Stimulated activated CD8-positive, alpha-beta memory T cell treated with anti-CD3 and anti-CD28 coated beads, Interleukin-2, amount 100 ng/mL, for 48 hours (primary cell): ENCODE measurements around the gene DCTPP1.
A peak's percentile ranks its signal among the peaks of the same experiment; 100 is the strongest.
"Not testable (repeated sequence)": the region's sequence is repeated elsewhere in the genome, so short reads cannot be mapped to it uniquely, and the experiment has no call there.

Experiments used
- DNase-seq, 2 donors: peaks; one replicate each; pipeline ENCODE4 v3.0.0-alpha.2; 2020; ENCODE audit warnings: low read depth in 2 of 2

Gene DCTPP1

GRCh38 chr16:30413112-30413806 lies 16.6 kb downstream of the DCTPP1 start:
- no peak for DNase-seq

GRCh38 chr16:30409125-30410060 lies 20.4 kb downstream of the DCTPP1 start:
- peak; percentile 87 to 90 for DNase-seq

GRCh38 chr16:30407804-30408534 lies 21.9 kb downstream of the DCTPP1 start:
- no peak for DNase-seq

DNA sequence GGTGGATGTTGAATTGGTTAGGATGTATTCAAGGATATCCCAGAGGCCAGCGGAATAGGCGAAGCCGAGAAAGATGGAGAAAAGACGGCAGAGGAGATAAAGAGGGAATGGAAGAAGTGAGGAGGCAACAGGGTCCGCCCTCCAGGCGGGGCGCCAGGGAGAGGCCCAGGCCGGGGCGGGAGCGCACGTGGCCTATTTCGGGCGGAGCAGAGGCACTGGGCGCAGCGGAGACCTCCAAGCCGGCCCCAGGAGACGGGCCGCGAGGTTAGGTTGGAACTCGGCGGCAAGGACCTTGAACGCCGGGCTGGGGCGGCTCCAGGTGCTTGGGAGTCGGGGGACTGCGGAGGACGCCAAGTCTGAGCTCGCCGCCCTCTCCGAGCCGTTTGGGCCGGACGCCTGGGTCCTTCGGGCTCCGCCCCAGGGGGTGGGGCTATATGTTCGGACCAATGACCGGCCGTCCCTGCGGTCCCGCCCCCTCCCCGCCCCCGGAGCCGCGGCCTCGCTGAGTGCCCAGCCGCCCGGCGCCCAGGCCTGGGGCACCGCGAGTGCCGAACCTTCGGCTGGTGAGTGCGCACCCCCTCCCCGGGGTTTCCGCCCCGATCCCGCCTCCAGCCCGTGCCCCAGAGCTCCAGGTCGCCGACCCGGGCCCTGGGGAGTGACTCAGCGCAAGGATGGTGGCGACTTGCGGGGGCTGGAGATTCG lies 22.6 kb downstream of the DCTPP1 start, which contains the start of gene ZNF771:
ZNF771 (plus strand) TSS at position 505 of the 702 bp plus-strand sequence. CDS start 448 bp downstream, outside the sequence.
- DNase-seq = peak; percentile 92 to 96

- DNase-seq = no peak
Measured at GRCh38 chr16:30406795-30407101, 23.1 kb downstream of the DCTPP1 start.

GRCh38 chr16:30401768-30402425 lies 27.9 kb downstream of the DCTPP1 start:
- DNase-seq = no peak

DNA sequence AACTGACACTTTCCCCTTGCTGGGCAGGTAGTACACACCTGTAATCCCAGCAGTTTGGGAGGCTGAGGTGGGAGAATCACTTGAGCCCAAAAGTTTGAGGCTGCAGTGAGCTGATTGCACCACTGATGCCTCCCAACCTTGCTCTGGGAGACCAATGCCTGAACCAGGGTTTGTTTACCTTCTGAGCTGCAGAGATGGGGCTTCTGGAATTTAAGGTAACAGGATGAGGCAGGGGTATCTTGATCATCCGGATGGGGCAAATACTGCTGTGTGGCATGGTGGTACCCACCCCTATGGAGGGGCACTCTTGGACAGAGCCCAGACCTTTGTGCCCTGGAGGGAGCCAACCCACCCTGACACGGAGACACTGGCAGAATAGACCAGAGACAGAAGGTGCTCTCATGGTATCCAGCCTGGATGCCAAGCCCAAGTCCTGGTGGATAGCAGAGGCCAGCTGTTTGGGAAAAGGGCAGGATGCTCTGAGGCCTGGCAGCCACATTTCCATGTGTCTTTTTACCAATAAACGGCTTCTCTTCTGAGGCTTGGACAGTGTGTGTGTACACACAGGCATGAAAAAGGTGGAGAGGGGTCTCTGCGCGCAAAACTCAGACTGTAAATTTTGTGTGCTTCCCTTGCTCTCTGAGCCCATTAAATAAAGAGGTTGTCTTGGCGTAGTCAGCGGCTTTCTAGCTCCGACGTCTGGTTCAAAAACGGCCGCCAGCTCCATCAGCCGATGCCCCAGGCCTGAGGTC lies 30.2 kb downstream of the DCTPP1 start:
- no peak for DNase-seq

GRCh38 chr16:30398661-30399434 lies 31.0 kb downstream of the DCTPP1 start:
- DNase-seq = no peak

GRCh38 chr16:30397776-30398660 lies 31.8 kb downstream of the DCTPP1 start:
- DNase-seq = no peak

DNA sequence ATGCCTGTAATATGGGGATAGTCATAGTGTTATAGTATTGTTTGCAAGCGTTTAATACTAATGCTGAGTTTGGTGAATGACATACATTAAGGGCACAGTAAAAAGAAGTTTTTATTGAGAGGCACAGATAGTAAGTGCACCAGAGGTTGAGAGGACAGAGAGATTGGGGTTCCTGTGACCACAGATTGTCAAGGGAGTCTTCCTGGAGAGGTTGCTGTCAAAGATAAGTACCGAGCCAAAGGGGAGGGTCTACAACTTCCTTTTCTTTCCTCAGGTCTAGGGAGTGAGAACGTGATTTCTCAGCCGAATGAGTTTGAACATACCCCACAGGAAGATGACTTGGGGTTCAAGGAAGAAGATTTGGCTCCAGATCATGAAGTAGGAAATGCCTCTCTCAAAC lies 32.8 kb downstream of the DCTPP1 start:
- DNase-seq = no peak

- not testable (repeated sequence) for DNase-seq
Measured at GRCh38 chr16:30396627-30397026, 33.2 kb downstream of the DCTPP1 start.

DNA sequence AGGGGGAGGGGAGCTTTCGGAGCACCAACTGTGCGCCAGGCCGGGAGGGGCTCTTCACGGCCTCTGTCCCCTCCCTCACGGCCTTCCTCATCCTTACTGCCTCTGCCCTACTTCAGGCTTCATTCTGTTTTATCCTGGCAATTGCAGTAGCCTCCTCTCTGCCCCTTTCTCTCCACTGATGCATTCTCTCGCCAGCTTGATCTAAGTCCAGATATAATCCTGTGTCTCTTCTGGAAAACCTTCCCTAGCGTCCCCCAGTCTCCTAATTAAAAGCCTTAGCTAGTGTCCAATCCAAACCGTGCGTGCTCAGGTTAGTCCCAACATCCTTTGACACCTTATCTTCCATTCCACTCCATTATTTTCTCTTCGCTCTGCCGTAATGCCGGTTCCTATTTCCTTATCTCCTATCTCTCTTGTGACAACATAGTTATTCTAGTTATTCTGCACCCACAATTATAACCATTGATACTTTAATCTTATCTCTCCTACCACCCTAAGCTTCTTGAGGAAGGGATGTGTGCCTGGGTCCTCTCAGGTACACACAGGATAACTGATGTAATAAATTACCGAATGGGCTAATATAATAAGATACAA lies 33.7 kb downstream of the DCTPP1 start:
- no peak for DNase-seq

DNA sequence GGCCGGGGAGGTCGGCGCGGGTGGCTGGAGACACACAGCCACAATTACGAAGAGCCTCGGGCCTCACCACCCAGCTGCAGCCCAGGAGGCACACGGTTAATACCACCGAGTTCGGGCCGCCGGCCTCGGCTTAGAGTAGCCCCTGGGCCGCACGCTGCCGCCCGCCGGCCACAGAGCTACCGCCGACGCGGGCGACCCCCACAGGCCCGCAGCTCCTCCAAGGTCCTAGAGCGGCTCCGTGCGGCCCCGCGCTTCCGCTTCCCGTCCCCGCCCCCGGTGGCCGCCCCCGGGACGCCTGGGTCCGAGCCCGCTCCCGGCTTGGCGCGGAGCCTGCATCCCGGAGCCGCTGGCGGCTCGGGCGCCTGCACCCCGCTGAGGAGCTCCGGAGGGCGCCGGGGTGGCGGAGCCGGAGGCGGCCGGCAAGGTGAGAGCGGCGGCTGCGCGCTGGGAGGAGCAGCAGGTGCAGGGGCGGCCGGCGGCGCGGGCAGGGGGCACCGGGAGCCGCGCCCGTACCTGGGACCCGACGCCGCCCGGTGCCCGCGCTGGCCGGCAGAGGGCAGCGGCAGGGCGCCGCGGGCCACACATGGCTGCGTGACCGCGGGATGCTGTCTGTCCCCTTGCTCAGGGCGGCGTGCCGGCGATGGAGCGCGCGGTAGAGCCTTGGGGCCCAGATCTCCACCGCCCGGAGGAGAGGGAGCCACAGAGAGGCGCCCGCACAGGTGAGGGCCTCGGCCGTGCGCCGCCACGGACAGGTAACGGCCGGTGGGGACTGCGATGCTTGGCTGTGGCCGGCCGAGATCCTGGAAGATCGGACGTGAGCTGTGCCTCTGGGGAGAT lies 34.5 kb downstream of the DCTPP1 start, which contains the start of gene ZNF48:
ZNF48 (plus strand) TSS at position 266 of the 837 bp plus-strand sequence; CDS start at position 641, 375 bp downstream.
- DNase-seq = peak; percentile 48 to 57

- no peak for DNase-seq
Measured at GRCh38 chr16:30394592-30395154, 35.2 kb downstream of the DCTPP1 start.

DNA sequence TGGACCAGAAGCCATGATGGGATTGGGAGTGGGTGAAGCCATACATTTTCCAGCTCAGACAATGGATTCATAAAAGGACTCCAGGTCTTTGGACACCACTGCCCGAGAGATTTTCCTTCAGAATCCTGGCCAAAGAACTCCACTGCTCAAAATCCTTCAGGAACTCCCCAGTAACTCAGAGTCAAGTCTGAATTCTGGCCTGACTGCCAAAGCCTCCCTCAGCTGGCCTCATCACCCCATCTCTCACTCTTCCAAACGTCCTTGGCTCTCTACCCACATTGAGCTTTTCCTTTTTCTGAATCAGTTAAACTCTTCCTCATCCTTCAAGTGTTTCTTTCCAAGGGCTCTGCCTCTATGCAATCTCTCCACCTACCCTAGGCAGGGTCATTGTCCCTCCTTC lies 46.3 kb downstream of the DCTPP1 start:
- DNase-seq = no peak

- DNase-seq = peak; percentile 59 to 67
Measured at GRCh38 chr16:30382111-30382881, 47.5 kb downstream of the DCTPP1 start, which contains the start of gene SEPTIN1. Gene SEPTIN1, minus strand, starts transcription at chr16:30382561. Its CDS starts 19 bp downstream, at chr16:30382542.
